CD4-positive, alpha-beta T cell treated with Interleukin-12 subunit alpha and Interleukin-12 subunit beta, for 1 hour (primary cell): ENCODE measurements around the gene CD4.
A peak's percentile ranks its signal among the peaks of the same experiment; 100 is the strongest.

ENCODE experiments used
- DNase-seq: peaks from one replicate; pipeline ENCODE4 v3.0.0-alpha.2; 2020

Gene CD4

DNA sequence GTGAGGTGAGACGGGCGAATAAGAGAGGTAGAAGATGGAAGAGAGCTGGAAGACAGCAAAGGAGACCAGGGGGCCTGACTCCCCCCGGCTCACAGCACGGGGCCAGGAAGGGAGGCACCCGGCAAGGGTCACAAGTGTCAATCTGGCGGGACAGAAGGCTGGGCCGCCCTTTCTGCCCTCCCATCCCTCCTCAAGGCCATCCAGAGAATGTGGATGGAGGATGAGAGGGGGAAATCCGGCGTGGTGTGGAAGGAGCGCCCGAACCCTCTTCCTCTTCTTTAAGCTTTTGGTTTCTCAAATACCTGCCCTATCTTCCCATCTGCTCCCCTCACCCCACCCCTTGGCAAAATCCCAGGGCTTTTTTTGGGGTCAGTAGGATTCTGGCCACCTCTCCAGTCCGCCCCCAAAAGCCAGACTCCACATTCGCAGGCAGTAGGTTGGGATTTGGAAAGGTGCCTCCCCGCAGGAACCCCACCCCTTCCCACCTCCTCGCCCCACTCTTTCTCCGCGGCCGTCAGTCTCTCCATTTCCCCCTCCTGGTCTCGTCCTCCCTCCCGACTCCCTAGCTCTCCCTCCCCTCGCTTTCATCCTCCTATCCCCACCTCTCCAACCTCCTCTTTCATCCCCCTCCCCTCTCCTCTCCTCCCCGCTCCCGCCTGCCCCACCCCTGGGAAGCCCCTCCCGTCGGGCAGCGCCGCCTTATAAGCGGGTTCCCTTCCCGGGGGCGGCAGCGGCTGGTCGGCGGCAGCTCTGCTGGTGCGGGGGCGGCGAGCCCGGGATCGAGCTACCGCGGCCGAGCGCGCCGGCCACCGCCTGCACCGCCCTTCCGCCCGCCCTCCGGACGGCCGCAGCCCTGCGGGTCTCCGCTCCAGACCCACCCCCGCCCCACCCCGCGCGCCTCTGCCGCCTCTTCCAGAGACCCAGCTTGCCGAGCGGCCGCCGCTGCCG, 23.4 kb upstream of the CD4 start, which contains the start of gene PTMS:
TSS of gene PTMS (plus strand) at position 730 of the 948 bp plus-strand sequence. CDS start 343 bp downstream, outside the sequence.
- DNase-seq = no peak

GRCh38 chr12:6766651-6767349, 22.5 kb upstream of the CD4 start:
- peak; percentile 57 for DNase-seq

DNA sequence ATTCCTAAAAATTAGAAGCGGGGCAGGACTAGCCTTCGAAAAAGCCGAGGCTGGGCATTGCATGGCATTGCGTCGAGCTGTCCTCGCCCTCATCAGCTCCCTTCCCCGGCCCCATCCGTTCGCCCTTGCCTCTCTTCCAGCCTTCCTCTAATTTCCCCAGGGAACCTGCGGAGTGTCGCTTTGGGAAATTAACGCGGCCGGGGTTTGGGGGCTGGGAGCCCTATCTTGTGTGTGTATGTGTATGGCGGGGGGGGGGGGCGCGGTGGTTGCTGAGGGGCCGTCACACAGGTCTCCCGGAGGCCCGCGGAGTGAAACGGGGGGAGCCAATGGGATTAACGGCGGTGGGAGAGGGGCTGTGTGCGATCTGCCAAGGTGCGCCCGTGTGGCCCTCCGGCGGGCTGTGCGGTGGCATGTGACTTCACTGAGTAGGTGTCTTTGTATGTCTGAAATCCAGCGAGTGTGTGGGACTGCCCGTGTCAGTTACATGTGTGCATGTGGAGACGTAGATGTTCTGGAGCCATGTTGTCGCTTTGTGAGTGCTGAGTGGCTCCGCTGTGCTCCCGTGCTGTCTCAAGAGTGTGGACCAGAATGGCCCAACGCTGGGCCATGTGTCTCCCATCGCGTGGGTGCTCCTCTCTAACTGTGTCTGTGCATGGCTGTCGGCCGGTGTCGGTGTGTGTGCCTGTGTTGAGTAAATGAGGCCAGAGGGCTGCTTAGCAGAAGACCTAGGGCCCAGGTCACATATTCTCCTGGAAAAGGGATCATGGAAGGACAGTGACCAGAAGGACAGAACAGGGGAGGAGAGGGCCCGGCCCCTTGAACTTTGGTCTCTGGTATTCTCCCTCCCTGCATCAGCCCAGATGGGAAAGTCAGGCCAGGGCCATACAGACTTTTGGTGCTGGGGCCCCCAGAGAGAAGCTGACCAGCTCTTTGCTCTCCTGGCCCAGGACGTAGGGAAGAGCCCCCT, 21.7 kb upstream of the CD4 start:
- no peak for DNase-seq

GRCh38 chr12:6768437-6768914, 20.9 kb upstream of the CD4 start:
- no peak for DNase-seq

DNA sequence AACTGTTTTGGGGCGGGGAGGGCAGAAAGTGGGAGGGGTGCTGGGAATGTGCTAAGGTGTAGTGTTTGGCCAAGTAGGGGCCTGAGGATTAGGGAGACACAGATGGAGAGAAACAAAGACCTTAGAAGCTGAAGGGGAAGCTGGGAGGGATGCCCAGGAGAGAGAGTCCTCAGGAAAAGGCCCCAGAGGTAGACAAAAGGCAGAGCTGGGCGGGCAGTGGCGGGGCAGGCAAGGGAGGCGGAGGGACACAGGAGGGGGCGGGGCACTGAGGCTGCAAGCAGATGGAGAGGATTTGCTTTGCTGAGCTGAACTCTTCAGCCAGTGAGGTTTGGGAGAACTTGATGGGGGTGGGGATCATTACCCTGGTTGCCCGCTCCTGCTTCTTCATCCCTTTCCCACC, 20.3 kb upstream of the CD4 start:
- no peak for DNase-seq

GRCh38 chr12:6769666-6770065, 19.7 kb upstream of the CD4 start:
- DNase-seq = no peak

DNA sequence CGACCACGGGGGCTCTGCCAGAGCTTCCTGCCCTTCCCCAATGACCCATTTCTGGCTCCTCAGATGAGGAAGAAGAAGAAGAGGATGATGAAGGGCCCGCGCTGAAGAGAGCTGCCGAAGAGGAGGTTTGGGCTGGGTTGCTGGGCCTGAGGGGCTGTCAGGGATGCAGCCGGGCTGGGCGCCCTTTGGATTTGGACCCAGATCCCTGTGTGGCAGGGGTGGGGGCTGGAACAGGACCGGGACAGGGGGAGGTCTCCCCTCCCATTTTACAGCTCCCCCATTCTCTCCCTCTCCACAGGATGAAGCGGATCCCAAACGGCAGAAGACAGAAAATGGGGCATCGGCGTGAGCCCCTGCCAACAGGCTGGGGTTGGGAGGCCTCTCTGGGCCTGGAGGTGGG, 19.2 kb upstream of the CD4 start:
- DNase-seq = no peak

DNA sequence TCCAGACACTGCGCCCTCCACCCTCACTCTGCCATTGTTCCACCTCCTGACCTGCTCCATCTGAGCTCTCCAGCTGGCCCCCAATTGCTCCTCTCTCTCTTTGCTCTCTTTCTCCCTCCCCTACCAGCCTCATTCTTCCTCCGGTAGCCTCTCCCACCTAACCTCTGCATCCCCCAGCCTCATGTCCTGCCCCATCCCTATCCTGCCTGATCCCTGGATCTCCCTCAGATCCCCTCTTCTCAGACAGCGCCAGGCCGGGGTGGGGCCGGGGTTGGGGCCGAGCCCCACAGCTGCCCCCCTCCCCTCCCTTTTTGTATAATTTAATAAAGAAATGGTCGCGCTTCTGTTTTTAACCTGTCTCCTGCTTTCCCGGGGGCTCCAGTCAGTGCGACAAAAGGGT, 18.7 kb upstream of the CD4 start:
- DNase-seq = no peak

DNA sequence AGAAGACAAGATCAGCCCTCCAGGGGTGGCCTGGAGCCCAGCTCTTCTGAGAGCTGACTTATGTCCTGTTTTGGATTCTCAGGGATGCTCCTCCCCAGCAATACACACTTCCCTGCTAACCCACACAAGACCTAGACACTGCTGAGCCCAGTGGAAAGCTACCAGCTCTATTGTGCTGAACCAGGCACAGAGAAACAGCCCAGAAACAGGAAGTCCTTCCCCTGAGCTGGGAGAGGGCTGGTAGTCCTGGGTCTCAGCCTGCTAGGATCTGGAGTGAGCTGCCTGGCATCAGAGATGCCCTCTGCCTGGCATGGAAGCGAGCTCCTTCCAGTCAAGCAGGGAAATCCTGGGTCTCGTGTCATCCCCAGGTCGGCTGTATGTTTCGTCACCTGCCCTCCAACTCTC, 18.2 kb upstream of the CD4 start:
- DNase-seq = no peak

- DNase-seq = no peak
Observed at GRCh38 chr12:6771509-6772330, 17.6 kb upstream of the CD4 start.

GRCh38 chr12:6772331-6772695, 17.0 kb upstream of the CD4 start, which contains the start of gene LAG3:
Gene LAG3, plus strand, starts transcription at chr12:6772520. Its CDS starts 333 bp downstream, at chr12:6772853.
- DNase-seq = peak; percentile 38

DNA sequence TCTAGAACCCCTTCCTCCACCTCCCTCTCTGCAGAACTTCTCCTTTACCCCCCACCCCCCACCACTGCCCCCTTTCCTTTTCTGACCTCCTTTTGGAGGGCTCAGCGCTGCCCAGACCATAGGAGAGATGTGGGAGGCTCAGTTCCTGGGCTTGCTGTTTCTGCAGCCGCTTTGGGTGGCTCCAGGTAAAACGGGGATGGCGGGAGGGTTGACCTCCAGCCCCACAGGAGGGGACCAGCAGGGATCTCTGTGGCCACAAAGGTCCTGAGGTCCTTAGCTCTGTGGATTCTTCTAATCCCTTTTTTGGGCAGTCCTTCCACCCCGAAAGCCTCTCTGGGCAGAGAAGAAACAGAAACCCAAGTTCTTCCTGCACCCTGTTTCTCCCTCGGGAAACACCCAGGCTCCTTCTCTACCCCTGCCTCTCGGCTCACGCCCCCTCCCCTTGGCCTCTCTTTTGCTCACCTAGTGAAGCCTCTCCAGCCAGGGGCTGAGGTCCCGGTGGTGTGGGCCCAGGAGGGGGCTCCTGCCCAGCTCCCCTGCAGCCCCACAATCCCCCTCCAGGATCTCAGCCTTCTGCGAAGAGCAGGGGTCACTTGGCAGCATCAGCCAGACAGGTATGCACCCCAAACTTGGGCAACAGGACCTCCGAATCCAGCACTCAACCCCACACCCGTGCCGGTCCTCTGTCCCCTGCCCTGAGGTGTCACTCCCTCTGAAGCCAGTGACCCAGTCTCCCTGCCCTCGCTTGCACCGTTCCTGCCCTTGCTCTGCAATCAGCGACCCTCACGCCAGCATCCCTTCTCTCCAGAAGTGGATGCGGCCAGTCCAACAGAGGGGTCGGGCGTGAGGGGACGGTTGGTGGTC, 16.4 kb upstream of the CD4 start:
- no peak for DNase-seq

DNA sequence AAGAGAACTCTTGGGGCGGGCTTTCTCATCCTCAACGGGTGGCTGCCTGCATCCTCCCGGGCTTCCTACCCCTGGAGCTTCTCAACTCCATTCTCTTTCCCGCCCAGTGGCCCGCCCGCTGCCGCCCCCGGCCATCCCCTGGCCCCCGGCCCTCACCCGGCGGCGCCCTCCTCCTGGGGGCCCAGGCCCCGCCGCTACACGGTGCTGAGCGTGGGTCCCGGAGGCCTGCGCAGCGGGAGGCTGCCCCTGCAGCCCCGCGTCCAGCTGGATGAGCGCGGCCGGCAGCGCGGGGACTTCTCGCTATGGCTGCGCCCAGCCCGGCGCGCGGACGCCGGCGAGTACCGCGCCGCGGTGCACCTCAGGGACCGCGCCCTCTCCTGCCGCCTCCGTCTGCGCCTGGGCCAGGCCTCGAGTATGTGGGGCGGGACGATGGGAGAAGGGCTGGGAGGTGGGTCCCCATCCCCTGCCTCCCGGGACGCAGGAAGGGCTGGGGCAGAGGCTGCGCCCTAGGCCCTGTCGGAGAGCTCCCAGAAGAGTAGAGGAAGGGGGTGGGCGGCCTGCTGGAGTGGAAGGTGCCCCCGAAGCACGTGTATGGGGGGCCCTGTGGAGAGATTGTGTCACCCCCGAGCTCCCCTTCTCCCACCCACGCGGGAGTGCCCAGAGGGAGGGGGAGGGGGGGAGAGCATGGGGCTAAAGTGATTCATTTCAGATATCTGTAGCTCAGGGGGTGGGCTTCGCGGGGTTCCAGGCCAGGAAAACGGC, 15.6 kb upstream of the CD4 start:
- no peak for DNase-seq

DNA sequence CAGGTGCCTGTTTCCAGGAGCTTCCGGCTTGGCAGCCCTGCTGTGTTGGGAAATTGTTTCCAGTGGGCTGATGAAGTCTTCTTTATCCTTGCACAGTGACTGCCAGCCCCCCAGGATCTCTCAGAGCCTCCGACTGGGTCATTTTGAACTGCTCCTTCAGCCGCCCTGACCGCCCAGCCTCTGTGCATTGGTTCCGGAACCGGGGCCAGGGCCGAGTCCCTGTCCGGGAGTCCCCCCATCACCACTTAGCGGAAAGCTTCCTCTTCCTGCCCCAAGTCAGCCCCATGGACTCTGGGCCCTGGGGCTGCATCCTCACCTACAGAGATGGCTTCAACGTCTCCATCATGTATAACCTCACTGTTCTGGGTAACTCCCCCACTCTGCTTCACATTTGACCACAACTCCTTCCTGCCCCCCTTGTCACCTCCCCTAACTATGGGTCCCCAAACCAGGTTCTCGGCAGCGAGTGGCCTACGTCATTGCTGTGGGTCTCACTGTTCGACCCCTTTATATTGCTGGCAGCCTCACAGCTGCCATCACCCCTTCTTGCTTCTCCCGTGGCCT, 14.7 kb upstream of the CD4 start:
- DNase-seq = peak; percentile 72

- no peak for DNase-seq
Observed at GRCh38 chr12:6775185-6776174, 13.8 kb upstream of the CD4 start.

GRCh38 chr12:6777386-6777785, 11.9 kb upstream of the CD4 start:
- no peak for DNase-seq

DNA sequence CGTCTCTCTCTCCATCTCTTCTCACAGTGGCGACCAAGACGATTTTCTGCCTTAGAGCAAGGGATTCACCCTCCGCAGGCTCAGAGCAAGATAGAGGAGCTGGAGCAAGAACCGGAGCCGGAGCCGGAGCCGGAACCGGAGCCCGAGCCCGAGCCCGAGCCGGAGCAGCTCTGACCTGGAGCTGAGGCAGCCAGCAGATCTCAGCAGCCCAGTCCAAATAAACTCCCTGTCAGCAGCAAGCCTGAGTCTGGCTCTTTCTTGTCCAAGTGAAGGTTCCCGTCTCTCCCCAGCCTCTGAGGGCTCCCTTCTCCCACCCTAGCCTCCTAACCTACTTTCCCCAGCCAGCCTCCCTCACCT, 11.1 kb upstream of the CD4 start:
- DNase-seq = no peak
